ENCODE results near the gene SERPING1.

Gene SERPING1

DNA sequence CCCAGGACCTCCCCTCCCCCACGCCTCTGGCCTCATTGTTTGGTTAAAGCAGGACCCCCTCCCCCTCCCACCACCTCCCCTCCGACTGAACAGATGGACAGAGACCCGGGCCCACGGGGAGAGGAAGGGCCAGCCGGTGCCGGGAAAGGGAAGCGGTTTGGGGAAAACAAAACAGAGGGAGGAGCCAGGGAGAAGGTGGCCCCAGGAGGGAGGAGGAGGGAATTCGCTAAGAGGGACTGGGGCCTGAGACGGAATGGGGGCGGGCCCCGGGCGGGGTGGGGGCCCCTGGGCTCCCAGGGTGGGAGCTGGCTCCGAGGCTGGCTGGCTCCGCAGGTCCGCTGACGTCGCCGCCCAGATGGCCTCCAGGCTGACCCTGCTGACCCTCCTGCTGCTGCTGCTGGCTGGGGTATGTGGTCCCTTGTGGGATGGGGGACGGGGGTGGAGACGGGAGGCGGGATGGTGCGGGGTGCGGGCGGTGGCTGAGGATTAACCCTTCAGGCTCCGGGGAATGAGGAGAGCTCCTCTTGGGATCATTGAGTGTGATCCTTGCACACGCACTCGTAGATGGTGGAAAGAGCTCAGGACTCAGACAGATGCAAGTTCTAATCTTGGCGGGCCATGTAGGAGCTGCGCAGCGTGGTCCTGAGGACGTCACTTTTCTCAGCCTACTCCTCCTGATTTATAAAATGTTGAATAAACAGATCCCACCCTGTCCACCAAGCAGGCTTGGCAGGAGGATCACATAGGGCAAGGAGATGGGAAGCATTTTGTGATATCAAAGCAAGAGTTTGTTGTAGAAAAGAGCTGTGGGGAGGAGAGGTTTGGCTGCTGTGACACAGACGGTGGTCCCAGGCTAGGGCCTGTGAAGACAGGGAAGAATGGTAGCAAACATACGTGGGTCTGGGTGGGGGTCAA, 688 bp downstream of the SERPING1 start:
- no peak for DNase-seq

DNA sequence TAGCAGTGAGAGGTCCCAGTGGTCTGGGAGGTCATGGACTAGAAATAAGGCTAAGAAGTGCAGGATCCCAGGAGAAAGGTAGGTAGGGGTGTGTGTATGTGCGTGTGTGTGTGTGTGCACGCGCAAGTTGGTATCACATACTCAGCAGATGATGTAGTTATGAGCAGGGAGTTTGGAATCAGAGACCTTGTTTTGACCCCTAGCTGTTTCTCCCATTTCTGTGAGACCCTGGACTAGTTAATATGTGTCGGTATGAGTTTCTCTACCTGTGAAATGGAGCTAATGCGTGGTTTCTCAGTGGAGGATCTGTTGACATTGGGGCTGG, 1.3 kb downstream of the SERPING1 start:
- DNase-seq = no peak

DNA sequence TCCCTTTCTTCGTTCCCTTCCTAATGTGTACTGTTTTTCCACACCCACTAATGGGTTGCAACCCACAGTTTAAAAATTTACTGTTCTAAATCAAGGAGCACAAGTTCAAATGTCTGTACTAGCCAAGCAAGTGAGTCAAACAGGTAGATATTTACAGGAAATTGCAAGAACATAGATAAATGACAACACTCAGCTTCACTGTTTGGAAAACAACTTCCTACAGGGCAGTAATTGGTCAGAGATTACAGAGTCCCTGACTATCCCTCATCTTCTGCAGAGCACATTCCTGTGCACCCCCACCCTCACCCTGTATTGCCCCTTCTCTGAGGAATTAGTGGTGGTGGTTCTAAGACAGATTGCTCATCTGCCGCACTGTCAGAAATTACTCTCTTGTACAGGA, 1.9 kb downstream of the SERPING1 start:
- DNase-seq = no peak

DNA sequence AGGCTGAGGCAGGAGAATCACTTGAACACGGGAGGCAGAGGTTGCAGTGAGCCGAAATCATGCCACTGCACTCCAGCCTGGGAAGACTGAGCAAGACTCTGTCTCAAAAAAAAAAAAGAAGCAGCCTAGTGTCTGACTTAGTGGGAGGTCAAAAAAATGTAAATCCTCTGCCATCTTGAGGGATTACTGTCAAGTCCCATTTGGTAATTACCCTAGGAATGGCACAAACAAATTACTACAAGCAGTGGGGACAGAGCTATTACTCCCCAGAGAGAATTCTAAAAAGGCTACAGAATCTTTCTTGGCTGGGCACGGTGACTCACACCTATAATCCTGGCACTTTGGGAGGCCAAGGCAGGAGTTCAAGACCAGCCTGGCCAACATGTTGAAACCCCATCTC, 3.8 kb downstream of the SERPING1 start:
- no peak for DNase-seq

DNA sequence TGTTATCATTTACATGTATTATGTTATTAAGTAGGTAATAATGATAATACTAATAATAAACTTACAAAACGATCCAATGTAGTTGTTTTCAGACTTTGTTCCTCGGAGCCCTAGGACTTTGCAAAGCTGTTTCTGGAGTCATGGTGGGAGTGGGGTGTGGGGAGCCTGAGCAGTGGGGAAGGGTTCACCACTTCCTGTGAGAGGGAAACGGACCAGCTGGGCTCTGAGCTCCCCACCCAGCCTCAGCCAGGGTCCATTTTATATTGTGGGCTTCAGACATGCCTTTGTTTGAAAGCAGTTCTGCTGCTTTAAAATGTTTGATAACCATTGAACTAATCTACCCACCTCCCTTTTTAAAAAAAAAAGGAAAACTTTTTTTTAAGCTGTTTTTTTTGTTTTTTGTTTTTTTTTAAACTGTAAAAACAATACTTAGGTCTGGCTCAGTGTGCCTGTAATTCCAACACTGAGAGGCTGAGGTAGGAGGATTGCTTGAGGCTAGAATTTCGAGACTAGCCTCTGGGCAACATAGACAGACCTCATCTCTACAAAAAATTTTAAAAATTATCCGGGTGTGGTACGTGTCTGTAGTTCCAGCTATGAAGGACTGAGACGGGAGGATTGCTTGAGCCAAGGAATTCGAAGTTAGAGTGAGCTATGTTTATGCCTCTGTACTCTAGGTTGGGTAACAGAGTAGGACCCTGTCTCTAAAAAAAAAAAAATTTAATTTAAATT, 7.0 kb downstream of the SERPING1 start:
- no peak for DNase-seq

DNA sequence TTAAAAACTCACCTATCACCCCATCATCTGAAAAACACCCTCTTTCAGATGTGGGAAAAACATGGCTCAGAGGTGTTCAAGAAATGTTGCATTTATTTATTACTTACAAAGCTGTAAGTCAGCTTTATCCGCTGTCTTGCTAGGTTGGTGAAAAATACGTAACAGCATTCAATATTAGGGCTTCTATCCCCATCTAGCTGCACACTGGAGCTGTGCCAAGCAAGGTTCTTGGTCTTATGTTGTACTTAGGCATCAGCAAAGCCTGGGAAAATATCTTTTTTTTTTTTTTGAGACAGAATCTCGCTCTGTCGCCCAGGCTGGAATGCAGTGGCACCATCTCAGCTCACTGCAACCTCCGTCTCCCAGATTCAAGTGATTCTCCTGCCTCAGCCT, 7.5 kb downstream of the SERPING1 start:
- no peak for DNase-seq

DNA sequence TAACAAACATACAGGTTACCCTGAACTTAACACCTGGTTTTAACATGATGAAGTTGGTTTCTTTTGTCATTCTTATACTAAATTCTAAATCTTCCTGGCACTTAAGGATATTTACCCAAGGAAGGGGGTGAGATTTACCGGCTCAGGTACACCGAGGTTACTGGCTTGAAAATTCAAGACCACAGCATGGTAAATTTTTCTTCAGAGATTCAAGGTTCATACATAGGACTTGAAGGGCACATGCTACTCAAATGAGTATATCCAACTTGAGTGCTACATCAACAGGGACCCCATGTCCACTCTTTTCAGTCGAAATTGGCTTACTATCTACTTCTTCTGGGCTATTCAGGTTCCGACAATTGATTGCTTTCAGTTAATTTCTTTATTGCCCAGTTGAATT, 12.7 kb downstream of the SERPING1 start:
- no peak for DNase-seq

DNA sequence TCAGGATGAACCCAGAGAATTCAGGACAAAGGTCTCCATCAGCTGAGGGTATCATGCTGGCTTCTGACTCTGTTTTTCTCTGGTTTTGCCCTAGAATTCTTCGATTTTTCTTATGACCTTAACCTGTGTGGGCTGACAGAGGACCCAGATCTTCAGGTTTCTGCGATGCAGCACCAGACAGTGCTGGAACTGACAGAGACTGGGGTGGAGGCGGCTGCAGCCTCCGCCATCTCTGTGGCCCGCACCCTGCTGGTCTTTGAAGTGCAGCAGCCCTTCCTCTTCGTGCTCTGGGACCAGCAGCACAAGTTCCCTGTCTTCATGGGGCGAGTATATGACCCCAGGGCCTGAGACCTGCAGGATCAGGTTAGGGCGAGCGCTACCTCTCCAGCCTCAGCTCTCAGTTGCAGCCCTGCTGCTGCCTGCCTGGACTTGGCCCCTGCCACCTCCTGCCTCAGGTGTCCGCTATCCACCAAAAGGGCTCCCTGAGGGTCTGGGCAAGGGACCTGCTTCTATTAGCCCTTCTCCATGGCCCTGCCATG, 16.8 kb downstream of the SERPING1 start:
- DNase-seq = no peak

DNA sequence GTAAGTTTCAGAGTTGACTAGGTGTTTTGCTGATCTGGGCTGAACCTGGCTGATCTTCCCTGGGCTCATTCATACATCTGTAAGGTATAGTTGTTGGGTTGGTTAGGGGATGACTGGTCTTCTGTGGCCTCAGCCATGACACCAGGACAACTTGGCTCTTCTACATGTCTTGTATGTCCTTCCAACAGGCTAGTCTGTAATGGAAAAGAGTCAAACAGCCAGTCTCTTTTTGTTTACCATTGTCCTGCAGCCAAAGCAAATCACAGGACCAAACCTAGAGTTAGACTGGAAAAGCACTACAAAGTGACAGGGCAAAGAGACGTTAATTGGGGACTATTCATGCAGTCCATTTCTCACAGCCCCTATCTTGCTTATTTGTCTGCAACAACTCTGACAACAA, 17.8 kb downstream of the SERPING1 start:
- no peak for DNase-seq

DNA sequence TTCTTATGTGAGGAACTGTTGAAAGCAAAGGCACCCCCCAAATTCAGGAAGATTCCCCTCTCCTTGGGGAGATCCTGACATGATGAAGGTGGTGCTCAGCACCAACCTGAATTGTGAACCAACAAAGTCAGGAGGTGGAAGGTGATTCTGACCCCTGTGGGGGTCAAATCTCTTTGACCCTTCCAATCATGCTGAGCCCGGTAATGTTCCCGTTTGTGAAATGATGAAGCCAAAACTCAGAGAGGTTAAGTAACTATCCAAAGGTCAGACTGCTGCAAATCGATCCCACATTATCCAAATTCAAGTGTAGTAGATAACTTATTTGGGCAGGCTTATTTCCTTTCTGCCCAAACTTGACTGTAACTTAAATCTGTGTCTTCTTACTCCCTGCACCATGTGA, 19.1 kb downstream of the SERPING1 start:
- DNase-seq = no peak

DNA sequence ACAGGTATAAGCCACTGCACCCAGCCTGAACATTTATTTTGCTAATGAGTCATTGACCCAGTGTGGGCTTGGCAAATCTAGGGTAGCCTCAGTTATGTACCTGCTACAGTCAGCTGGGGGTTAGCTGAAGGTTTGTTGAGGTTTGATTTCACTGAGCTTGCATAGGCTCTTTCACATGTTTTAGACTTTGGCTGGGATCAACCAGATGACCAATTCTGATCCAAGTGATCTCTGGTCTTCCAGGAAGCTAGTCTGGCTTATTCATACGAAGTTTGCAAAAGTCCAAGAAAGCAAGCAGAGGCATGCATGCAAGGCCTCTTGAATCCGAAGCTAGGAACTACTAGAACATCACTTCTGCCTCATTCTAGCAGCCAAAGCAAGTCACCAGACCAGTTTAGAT, 21.0 kb downstream of the SERPING1 start:
- DNase-seq = no peak

DNA sequence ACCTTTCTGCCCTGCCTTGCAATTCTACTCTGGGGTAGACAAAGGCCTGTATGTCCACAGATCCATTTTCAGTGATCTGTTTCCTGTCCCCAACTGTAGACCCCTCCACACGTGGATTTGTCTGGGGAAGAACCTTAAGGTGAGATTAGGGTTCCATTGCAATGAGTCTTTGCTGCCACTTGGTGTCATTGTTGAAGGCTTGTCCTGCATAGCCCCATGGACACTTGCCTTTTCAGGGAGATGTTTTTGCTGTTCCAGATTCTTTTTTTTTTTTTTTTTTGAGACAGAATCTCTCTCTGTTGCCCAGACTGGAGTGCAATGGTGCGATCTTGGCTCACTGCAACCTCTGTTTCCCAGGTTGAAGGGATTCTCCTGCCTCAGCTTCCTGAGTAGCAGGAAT, 21.8 kb downstream of the SERPING1 start:
- DNase-seq = no peak

DNA sequence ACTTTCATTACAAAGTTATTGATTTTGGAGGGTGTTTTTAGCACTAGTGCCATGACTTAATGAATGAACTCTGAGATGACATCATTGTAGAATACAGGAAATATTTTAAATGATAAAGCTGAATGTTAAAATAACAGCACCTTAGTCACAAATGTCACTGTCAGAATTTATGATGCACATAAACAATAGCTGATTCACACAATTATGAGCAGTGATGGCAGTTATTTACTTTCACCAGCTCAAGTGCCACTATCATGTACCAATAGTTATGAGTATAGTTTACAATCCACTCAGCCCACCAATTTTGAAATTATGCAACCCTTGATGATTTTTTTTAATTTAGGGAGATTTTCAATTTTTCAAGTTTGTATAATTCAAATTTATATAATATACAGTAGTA, 23.0 kb downstream of the SERPING1 start:
- DNase-seq = no peak

DNA sequence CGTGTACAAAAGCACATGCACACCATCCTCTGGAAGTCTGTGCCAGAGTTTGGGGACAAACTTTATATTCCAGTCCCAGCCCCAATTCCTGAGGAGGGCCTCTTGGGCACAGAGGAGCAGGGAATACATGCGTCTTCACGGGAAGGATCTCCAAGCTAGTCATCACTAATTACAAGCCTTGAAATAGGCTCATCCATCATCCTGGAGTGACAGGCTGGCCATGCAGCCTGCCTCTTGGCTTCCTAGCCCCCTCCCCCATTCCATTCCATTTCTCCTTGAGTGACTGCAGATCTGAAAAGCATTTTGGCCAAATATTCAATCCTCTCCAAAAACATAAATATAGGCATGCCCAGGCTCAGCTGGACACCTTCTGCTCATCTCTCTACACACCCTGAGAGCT, 24.8 kb downstream of the SERPING1 start:
- DNase-seq = no peak

DNA sequence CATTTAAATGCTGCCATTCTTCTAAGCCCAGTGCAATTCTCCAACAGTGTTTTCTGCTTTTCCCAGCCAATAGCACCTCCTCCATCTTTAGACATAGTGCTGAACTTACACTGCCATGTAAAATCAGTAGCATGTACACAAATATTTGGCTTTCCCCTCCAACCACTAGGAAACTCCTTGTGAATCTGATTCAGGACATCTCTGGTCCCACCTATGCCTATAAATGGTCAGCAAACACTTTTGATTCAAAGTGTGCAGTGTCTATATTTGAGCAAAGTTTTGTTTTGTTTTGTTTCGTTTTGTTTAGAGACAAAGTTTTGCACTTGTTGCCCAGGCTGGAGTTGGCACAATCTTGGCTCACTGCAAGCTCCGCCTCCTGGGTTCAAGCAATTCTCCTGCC, 27.4 kb downstream of the SERPING1 start:
- no peak for DNase-seq

DNA sequence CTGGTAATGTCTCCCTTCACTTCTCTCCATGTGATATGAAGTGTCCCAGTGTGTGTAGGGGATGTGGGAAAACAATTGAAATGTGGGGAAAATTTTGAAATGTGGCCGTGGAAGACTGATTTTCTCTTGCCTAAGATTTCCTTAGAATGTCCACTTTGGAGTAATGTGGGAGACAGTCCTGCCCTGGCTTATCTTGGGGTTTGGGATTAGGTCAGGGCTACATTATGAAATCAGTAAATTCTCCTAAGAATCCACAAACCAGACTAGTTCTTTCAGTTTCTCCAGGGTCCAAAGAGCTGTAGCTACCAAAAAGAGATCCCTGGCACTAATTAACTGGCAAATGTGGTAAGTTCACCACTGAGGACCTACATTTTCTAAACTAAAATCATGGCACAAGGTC, 29.4 kb downstream of the SERPING1 start:
- DNase-seq = no peak

DNA sequence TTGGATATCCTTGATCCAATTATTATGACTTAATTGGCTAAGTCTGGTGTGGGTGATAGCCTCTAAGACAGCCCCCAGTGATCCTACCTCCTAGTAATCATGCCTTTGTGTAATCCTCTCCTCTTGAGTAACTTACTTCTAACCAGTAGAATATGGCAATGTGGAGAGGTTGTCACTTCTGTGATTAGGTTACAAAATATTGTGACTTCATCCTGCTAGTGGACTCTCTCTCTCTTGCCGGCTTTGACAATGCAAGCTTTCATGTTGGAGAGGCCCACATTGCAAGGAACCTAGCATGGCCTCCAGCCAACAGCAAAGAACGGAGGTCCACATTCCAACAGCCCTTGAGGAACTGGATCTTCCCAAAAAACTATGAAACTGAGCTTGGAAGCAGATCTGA, 32.7 kb downstream of the SERPING1 start:
- no peak for DNase-seq

DNA sequence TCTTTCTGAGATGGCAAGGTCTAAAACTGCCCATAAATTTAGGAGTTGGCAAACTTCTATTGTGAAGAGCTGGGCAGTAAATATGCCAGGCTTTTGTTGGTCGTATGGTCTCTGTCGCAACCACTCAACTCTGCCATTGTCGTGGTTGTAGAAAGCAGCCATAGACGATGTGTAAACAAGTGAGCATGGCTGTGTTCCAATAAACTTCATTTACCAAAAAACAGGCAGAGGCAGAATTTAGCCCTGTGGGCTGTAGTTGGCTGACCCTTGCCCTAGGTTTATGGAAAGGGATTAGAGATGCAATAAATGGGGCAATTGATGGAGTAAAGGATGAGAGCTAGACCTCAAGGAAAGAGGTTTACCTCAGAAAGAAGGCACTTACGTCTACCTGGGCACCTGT, 34.6 kb downstream of the SERPING1 start:
- DNase-seq = no peak

DNA sequence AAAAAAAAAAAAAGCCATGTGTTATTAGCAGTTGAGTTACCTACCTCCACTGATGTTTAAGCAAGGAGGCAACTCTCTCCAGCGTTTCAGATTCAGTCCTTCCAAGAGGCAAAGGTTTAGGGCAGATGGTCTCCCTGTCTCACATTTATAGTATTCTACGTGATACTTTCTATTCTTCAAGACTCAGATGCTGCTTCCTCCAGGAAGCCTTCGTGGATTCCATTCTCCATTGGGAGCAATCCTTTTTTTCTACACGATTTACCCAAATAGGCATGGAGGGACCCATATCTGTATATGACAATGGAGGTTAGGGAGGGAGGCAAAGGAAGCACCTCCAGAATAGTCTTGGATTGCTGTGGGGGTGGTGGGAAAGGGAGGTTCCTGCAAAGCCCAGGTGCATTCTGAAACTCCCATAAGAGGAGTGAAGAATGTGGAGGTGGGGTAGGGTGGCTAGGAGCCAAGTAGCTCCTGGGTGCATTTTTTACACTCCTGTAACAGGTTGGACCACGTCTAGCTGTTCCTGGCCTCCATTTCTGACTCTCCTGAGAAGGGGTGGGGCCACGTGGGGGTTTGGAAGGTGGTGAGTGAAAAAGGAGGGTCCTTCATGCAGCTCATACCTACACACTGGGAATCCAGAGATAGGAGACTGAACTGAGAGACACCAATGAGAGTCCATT, 36.0 kb downstream of the SERPING1 start:
- DNase-seq = no peak

DNA sequence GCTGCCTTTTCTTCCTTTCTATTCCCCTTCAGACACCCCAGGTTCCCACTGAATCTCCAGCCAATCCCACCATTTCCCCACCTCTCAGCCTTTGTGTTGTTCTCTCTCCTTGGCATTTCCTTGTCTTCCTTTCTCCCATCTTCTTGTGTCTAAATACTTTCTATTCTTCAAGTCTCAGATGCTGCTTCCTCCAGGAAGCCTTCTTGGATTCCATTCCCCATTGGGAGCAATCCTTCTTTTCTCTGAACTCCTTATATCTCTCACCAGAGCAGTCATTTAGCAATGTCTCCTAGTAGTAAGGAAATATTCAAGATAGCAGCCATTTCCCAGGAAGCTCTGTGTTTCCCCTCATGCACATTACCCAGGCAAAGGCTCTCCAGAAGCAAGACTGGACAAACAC, 36.8 kb downstream of the SERPING1 start:
- DNase-seq = no peak

DNA sequence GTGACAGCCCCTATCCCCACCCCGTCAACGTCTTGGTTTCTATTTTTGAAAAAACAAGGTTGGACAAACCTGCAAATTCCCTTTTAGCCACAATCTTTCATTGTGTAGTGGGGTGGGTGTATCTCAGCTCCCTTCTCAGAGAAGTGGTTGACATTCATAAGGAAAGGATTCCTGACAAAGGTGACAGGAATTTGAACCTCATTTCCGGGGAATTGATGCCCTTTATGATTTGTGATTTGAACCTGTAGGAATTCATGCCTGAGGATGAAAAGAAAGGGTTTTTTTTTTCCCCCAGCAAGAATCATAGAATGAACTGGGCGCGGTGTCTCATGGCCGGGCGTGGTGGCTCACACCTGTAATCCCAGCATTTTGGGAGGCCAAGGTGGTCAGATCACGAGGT, 37.8 kb downstream of the SERPING1 start:
- DNase-seq = no peak

DNA sequence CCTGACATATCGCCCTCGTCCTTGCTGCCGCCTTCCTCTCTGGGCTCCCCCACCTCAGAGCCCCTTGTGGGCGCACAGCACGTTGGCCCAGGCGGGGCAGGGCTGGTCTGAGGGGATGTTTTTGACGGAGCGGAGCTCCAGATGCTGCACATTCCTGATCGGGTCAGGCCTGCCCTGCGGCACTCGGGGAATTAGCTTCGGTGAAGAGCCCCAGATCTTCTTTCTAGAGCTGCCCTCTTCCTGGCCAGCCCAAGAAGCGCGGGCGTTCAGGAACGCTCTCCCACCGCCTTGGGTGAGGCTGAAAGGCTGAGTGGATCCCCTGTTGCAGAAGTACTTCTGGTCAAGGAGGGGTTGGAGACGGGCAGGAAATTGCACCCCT, 40.1 kb downstream of the SERPING1 start:
- no peak for DNase-seq

DNA sequence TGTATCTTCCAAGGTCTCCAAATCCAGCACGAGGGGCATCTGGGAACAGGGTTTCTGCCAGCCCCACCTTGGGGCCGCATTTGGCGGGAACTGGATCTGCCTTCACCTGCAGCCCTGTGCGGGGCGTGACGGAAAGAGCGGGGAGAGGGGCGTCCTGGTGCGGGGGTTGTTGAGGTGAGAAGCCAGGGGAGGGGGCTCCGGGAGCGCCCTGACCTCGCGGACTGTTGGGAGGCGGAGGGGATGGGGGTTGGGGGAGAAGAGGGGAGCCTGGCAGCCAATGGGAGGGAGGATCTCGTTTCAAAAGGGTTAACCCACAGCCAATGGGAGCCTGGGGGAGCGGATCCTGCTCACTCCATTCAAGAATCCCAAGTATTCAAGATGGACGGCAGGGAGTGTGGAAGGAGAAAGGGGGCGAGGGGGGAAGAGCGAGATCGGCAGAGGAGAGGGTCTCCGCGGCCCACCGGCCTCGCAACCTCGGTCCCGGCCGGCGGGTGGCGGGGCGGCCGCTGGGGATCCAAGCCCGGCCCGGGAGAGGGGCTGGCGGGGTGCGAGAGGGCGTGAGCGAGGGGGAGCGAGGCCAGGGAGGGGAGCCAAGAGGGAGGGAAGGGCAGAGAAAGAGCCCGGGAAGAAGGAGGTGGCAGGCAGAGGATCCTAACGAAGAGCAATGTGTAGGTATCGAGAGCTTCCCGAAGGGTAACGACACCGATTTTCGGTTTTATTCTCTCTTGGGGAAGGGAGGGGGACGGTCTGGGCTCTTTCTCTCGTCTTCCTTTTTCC, 40.7 kb downstream of the SERPING1 start:
- DNase-seq = no peak
